ENCODE results near the gene AKAP6.

The AKAP6 gene

GRCh38 chr14:32593290-32593942, 264.3 kb downstream of the AKAP6 start:
- H3K27ac Mint-ChIP-seq: no peak overlapping the region
- ATAC-seq (no peak), DNase-seq (ENCODE audit: low spot score in 2 of 2) (no peak)
- H3K9me3 Mint-ChIP-seq: peaks cover 2% of the 10 kb centered on the region
- H3K4me3 Mint-ChIP-seq: no peak overlapping the region
- no peaks in the 10 kb centered on the region for H3K4me1 Mint-ChIP-seq
- H3K36me3 Mint-ChIP-seq: no peaks in the 10 kb centered on the region

GRCh38 chr14:32594766-32595165, 265.7 kb downstream of the AKAP6 start:
- no peaks in the 10 kb centered on the region for H3K4me1 Mint-ChIP-seq
- DNase-seq (ENCODE audit: low spot score in 2 of 2) (no peak), ATAC-seq (no peak)
- no peak overlapping the region for H3K27ac Mint-ChIP-seq
- peaks cover 2% of the 10 kb centered on the region for H3K9me3 Mint-ChIP-seq
- no peak overlapping the region for H3K4me3 Mint-ChIP-seq
- no peaks in the 10 kb centered on the region for H3K36me3 Mint-ChIP-seq

DNA sequence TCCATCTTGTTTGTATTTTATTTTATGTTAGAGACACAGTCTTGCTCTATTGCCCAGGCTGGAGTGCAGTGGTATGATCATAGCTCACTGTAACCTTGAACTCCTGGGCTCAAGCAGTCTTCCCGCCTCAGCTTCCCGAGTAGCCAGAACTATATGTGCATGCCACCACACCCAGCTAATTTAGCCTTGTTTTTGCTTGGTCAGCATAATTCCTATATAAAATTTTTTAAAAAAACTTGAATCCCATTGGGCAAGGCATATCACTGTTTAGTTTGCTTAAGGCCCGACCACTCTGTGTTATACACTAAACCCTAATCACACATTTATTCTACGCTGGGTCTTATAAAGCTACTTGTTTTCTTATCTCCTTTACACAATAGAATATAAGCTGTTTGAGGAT, 266.4 kb downstream of the AKAP6 start:
- DNase-seq (ENCODE audit: low spot score in 2 of 2): no peak
- Mint-ChIP-seq H3K4me3 (no peak overlapping the region), H3K4me1 (no peaks in the 10 kb centered on the region), H3K27ac (no peak overlapping the region), H3K36me3 (no peaks in the 10 kb centered on the region), H3K9me3 (peaks cover 2% of the 10 kb centered on the region)
- no peak for ATAC-seq

- peaks cover 2% of the 10 kb centered on the region for H3K9me3 Mint-ChIP-seq
- H3K4me3 Mint-ChIP-seq: no peak overlapping the region
- DNase-seq (ENCODE audit: low spot score in 2 of 2) (no peak), ATAC-seq (no peak)
- H3K27ac Mint-ChIP-seq: no peak overlapping the region
- no peaks in the 10 kb centered on the region for H3K4me1 Mint-ChIP-seq
- H3K36me3 Mint-ChIP-seq: no peaks in the 10 kb centered on the region
Observed at GRCh38 chr14:32596390-32596789, 267.3 kb downstream of the AKAP6 start.

DNA sequence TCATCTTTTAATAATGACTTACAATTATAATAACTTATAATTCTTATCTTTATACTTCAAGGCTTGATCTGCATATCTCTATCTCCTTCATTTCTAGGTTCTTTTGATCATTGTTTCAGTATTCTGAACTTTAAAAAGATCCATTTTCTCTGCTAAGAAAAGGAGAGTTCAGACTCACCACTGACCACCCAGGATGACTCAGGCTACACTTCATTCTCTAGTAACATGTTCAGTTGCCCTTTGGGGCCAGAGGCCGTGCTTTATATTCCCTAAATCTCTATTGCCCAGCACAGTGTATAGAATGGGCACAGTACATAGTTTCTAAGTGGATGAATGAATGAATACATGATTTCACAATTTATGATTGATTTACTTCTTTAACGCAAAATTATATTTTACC, 268.7 kb downstream of the AKAP6 start:
- H3K4me3 Mint-ChIP-seq: no peak overlapping the region
- H3K4me1 Mint-ChIP-seq: no peaks in the 10 kb centered on the region
- peaks cover under 1% of the 10 kb centered on the region for H3K9me3 Mint-ChIP-seq
- no peak for DNase-seq (ENCODE audit: low spot score in 2 of 2)
- H3K27ac Mint-ChIP-seq: no peak overlapping the region
- ATAC-seq: no peak
- no peaks in the 10 kb centered on the region for H3K36me3 Mint-ChIP-seq

- DNase-seq (ENCODE audit: low spot score in 2 of 2) (no peak), ATAC-seq (no peak)
- H3K4me1 Mint-ChIP-seq: no peaks in the 10 kb centered on the region
- no peaks in the 10 kb centered on the region for H3K36me3 Mint-ChIP-seq
- H3K27ac Mint-ChIP-seq: no peak overlapping the region
- no peak overlapping the region for H3K4me3 Mint-ChIP-seq
- H3K9me3 Mint-ChIP-seq: peaks cover 3% of the 10 kb centered on the region
Observed at GRCh38 chr14:32601069-32601468, 272.0 kb downstream of the AKAP6 start.

DNA sequence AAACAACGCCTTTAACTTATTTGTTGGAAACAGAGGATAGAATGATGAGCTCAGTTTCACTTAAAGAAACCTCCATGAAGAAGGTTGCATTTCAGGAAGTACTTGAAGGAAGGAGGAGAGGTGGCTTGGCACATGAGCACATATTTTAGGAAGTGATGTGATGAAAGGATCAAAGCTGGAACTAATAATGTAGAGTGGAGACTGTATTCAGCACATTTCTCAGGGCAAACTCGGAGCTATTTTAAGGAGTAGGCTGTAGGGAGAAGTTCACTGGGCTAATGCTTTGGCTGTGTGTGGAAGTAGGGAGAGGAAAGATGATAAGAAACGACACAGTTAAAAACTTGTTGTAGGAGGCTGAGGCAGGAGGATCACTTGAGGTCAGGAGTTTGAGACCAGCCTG, 272.8 kb downstream of the AKAP6 start:
- H3K9me3 Mint-ChIP-seq: peaks cover 3% of the 10 kb centered on the region
- no peaks in the 10 kb centered on the region for H3K4me1 Mint-ChIP-seq
- no peaks in the 10 kb centered on the region for H3K36me3 Mint-ChIP-seq
- H3K4me3 Mint-ChIP-seq: no peak overlapping the region
- no peak for DNase-seq (ENCODE audit: low spot score in 2 of 2)
- no peak overlapping the region for H3K27ac Mint-ChIP-seq
- ATAC-seq: no peak

DNA sequence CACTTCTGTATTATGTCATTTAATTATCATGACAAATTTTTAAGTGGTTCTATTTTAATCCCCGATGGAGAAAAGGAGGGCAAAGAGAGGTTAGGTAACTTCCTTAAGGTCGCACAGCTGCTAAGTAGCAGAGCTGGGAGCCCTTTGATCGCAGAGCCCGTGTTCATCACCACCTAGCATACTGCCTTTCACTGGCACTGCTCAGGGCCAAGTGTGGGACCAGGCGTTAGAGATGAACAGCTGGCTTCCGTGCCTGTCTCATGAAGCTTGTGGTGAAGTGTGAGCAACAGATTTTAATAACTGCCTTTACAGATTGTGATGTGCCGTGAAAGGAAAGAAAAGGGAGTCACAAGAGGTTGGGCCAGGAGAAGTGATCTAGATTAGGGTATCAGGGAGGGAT, 273.6 kb downstream of the AKAP6 start:
- no peaks in the 10 kb centered on the region for H3K4me1 Mint-ChIP-seq
- H3K9me3 Mint-ChIP-seq: peaks cover 3% of the 10 kb centered on the region
- H3K36me3 Mint-ChIP-seq: no peaks in the 10 kb centered on the region
- H3K4me3 Mint-ChIP-seq: no peak overlapping the region
- DNase-seq (ENCODE audit: low spot score in 2 of 2) (no peak), ATAC-seq (no peak)
- no peak overlapping the region for H3K27ac Mint-ChIP-seq

GRCh38 chr14:32603992-32604565, 275.0 kb downstream of the AKAP6 start:
- Mint-ChIP-seq H3K27ac (no peak overlapping the region), H3K4me3 (no peak overlapping the region), H3K9me3 (peaks cover 3% of the 10 kb centered on the region), H3K36me3 (no peaks in the 10 kb centered on the region), H3K4me1 (no peaks in the 10 kb centered on the region)
- ATAC-seq (no peak), DNase-seq (ENCODE audit: low spot score in 2 of 2) (no peak)

DNA sequence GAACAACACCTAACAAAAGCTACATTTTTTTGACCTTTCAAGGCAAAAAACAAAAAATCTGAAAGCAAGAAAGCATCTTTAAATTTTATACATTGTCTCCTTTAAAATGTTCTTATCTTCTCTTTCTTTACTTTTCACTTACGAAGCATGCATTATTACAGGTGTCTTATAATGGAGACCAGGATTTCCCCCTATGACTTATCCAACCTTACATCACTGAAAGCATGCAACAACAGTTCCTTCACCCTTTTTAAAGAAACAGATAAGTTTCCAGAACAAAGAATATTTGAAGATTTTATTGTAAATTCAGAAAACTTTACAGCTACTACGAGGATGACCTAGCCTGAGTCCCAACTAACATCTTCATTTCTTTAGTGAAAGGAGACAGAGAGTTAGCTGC, 277.2 kb downstream of the AKAP6 start:
- ATAC-seq (no peak), DNase-seq (ENCODE audit: low spot score in 2 of 2) (no peak)
- no peaks in the 10 kb centered on the region for H3K36me3 Mint-ChIP-seq
- no peak overlapping the region for H3K4me3 Mint-ChIP-seq
- no peaks in the 10 kb centered on the region for H3K4me1 Mint-ChIP-seq
- peaks cover 3% of the 10 kb centered on the region for H3K9me3 Mint-ChIP-seq
- H3K27ac Mint-ChIP-seq: no peak overlapping the region

DNA sequence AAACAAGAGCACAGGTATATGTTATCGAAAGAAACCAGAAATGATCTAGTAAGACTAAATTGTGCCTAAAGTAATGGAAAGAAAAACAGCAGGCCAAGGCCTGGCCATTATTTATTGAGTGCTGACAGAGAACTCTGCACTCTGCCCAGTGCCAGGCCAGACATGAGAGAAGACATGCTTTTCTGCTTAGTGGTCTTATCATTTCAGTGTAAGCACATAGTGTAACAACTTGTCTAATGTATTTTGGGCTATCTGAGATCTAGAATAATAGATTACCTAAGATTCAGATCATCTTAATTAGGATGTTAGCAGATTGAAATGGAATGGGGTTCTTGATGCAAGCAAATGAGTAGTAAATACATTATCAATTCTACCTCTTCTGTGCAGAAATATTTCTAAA, 278.3 kb downstream of the AKAP6 start:
- no peak overlapping the region for H3K4me3 Mint-ChIP-seq
- no peak for DNase-seq (ENCODE audit: low spot score in 2 of 2)
- no peaks in the 10 kb centered on the region for H3K4me1 Mint-ChIP-seq
- no peak overlapping the region for H3K27ac Mint-ChIP-seq
- H3K36me3 Mint-ChIP-seq: no peaks in the 10 kb centered on the region
- no peak for ATAC-seq
- H3K9me3 Mint-ChIP-seq: peaks cover 3% of the 10 kb centered on the region

DNA sequence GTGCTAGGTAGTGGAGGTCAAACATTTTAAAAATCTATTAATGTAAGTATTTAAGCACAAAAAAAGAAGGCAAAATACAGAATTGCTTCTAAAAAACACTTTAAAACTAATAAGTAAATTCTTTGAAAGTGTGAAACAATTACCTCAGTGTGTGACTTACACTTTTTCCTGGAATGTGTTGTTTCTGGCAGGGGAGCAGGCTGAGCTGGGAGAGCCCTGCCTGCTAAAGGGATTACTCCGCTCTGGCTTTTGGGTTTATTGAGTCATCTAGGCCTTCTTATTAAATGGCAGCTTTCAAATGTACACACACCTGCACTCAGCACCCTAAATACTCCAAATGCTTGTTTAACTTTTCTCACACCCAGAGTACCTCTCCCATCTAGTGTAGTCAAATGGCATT, 279.8 kb downstream of the AKAP6 start:
- Mint-ChIP-seq H3K4me3 (no peak overlapping the region), H3K9me3 (no peaks in the 10 kb centered on the region), H3K27ac (no peak overlapping the region), H3K36me3 (no peaks in the 10 kb centered on the region), H3K4me1 (no peaks in the 10 kb centered on the region)
- ATAC-seq (no peak), DNase-seq (ENCODE audit: low spot score in 2 of 2) (no peak)

- Mint-ChIP-seq H3K4me1 (no peaks in the 10 kb centered on the region), H3K36me3 (no peaks in the 10 kb centered on the region), H3K4me3 (no peak overlapping the region), H3K9me3 (no peaks in the 10 kb centered on the region), H3K27ac (no peak overlapping the region)
- DNase-seq (ENCODE audit: low spot score in 2 of 2) (no peak), ATAC-seq (no peak)
Observed at GRCh38 chr14:32609388-32609787, 280.3 kb downstream of the AKAP6 start.

- DNase-seq (ENCODE audit: low spot score in 2 of 2): no peak
- Mint-ChIP-seq H3K9me3 (peaks cover under 1% of the 10 kb centered on the region), H3K4me3 (no peak overlapping the region), H3K36me3 (no peaks in the 10 kb centered on the region), H3K4me1 (no peaks in the 10 kb centered on the region), H3K27ac (no peak overlapping the region)
- no peak for ATAC-seq
Observed at GRCh38 chr14:32611752-32612151, 282.7 kb downstream of the AKAP6 start.

DNA sequence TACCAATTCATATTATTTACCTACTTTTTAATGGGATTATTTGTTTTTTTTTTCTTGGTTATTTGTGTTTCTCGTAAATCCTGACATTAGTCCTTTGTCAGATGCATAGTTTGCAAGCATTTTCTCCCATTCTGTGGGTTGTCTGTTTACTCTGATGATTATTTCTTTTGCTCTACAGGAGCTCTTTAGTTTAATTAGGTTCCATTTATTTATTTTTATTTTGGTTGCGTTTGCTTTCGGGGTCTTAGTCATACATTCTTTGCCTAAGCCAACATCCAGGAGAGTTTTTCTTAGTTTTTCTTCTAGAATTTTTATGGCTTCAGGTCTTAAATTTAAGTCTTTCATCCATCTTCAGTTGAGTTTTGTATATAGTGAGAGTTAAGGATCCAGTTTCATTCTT, 289.9 kb downstream of the AKAP6 start:
- H3K4me1 Mint-ChIP-seq: no peaks in the 10 kb centered on the region
- no peak overlapping the region for H3K4me3 Mint-ChIP-seq
- no peak overlapping the region for H3K27ac Mint-ChIP-seq
- ATAC-seq: no peak
- peaks cover 9% of the 10 kb centered on the region for H3K9me3 Mint-ChIP-seq
- no peaks in the 10 kb centered on the region for H3K36me3 Mint-ChIP-seq
- DNase-seq (ENCODE audit: low spot score in 2 of 2): no peak

GRCh38 chr14:32620303-32620702, 291.2 kb downstream of the AKAP6 start:
- Mint-ChIP-seq H3K36me3 (no peaks in the 10 kb centered on the region), H3K4me1 (no peaks in the 10 kb centered on the region), H3K27ac (no peak overlapping the region), H3K4me3 (no peak overlapping the region), H3K9me3 (peaks cover 9% of the 10 kb centered on the region)
- DNase-seq (ENCODE audit: low spot score in 2 of 2) (no peak), ATAC-seq (no peak)

DNA sequence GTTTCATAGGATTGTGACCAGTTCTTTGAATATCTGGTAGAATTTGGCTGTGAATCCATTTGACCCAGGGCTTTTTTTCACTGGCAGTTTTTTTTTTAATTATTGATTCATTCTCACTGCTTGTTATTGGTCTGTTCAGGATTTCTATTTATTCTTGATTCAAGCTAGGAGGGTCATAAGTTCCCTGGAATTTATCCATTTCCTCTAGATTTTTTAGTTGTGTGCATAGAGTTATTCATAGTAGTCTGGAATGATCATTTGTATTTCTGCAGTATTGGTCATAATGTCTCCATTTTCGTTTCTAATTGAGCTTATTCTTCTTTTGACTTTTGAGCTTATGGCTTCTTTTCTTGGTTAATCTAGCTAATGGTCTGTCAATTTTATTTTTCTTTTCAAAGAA, 291.6 kb downstream of the AKAP6 start:
- ATAC-seq (no peak), DNase-seq (ENCODE audit: low spot score in 2 of 2) (no peak)
- Mint-ChIP-seq H3K27ac (no peak overlapping the region), H3K36me3 (no peaks in the 10 kb centered on the region), H3K4me1 (no peaks in the 10 kb centered on the region), H3K4me3 (no peak overlapping the region), H3K9me3 (peaks cover 9% of the 10 kb centered on the region)
